HepG2 (cell line): ENCODE measurements around the gene OGFOD3. TPM values are rescaled to one million over a fixed set of nuclear protein-coding genes. Genes with fewer than 3 reads are reported as not detected.
A peak's percentile ranks its signal among the peaks of the same experiment; 100 is the strongest.

Experiments
- ATAC-seq: fragments of 200-7000 bp; cut with Tn5 transposase; 3 replicates; pipeline ENCODE4 v1.9.1; 2020; ENCODE audit warnings: mild to moderate bottlenecking, moderate library complexity
- BruUV-seq: library from RNA; stranded (reverse); fragments of 400-500 nt; replicated peaks from 2 replicates; lab custom pipeline; 2021; lab: Mats Ljungman, UMichigan
- CTCF ChIA-PET: fragments of 300-600 bp; formaldehyde crosslinking; extraction: SDS; loops from one replicate; lab custom pipeline; 2021; ENCODE audit warnings: low total read pairs, inconsistent platforms, low intra/inter-chr PET ratio; lab: Yijun Ruan, JAX
- POLR2A ChIA-PET: fragments of 350-600 bp; sonication (Branson Sonifier 250); formaldehyde crosslinking; loops from one replicate; lab custom pipeline; 2020; ENCODE audit warnings: antibody characterized with exemption, inconsistent platforms; lab: Yijun Ruan, JAX
- DNase-seq: peaks from one replicate; pipeline ENCODE4 v3.0.0-alpha.2; 2015; ENCODE audit warnings: low spot score
- FAIRE-seq: peaks from 3 replicates; lab custom pipeline; 2011; peaks lifted over from hg19 to GRCh38; lab: Jason Lieb, UNC
- H2AFZ ChIP-seq: one replicate; pipeline ENCODE4 v1.6.1; 2011; ENCODE audit warnings: low read length, inconsistent platforms
- H3K27ac ChIP-seq: fragments of 300-600 bp; 3 replicates; pipeline ENCODE4 v1.8.0; 2011; ENCODE audit warnings: mixed run types, mild to moderate bottlenecking, mixed read lengths, low read length, inconsistent platforms; ENCODE audit not compliant: insufficient read depth; ENCODE audit errors: extremely low read length
- H3K27me3 ChIP-seq, 2 experiments: fragments of 200-600 bp in 1 of 2; 2 replicates in 1 of 2; 3 replicates in 1 of 2; pipeline versions ENCODE4 v1.6.0 to v1.8.0; 2011; ENCODE audit warnings: low read length in 2 of 2, mild to moderate bottlenecking in 2 of 2, moderate library complexity in 2 of 2, inconsistent platforms in 1 of 2; ENCODE audit not compliant: insufficient read depth in 2 of 2, control insufficient read depth in 1 of 2
- H3K36me3 ChIP-seq, 2 experiments: fragments of 200-600 bp in 1 of 2; replicated peaks in 1 of 2; 2 replicates in 1 of 2; 3 replicates in 1 of 2; pipeline versions ENCODE4 v1.5.1 to v1.8.0; 2011; ENCODE audit warnings: low read length in 2 of 2, inconsistent platforms in 1 of 2; ENCODE audit not compliant: insufficient read depth in 2 of 2, control insufficient read depth in 1 of 2
- H3K4me1 ChIP-seq: 2 replicates; pipeline ENCODE4 v1.5.1; 2012; ENCODE audit warnings: low read length, inconsistent platforms; ENCODE audit not compliant: insufficient read depth
- H3K4me2 ChIP-seq: 2 replicates; pipeline ENCODE4 v1.6.0; 2011; ENCODE audit warnings: low read depth, low read length, inconsistent platforms
- H3K4me3 ChIP-seq, 3 experiments: fragments of 200-600 bp in 1 of 3; sonication (generic), shearing (Covaris generic) in 1 of 3; replicated peaks in 1 of 3; 2 replicates each; pipeline ENCODE4 v1.5.1; 2011 to 2016; ENCODE audit warnings: low read length in 3 of 3, inconsistent platforms in 2 of 3, low read depth in 2 of 3, mild to moderate bottlenecking in 2 of 3, control low read depth in 1 of 3, mixed read lengths in 1 of 3; ENCODE audit not compliant: insufficient read depth in 1 of 3
- H3K79me2 ChIP-seq: one replicate; pipeline ENCODE4 v1.6.1; 2011; ENCODE audit warnings: low read length, inconsistent platforms; ENCODE audit not compliant: insufficient read depth
- H3K9ac ChIP-seq: 2 replicates; pipeline ENCODE4 v1.6.0; 2011; ENCODE audit warnings: mild to moderate bottlenecking, low read depth, low read length, inconsistent platforms; ENCODE audit not compliant: insufficient read depth
- H3K9me3 ChIP-seq: 2 replicates; pipeline ENCODE4 v1.5.1; 2012; ENCODE audit warnings: mild to moderate bottlenecking, low read length
- H4K20me1 ChIP-seq: 2 replicates; pipeline ENCODE4 v1.6.0; 2011; ENCODE audit warnings: inconsistent platforms, mild to moderate bottlenecking, low read length, moderate library complexity; ENCODE audit not compliant: insufficient read depth
- HNRNPLL ChIP-seq: fragments of 200-400 bp; formaldehyde crosslinking; IDR thresholded peaks from 2 replicates; pipeline ENCODE4 v1.6.1; 2017; ENCODE audit warnings: mild to moderate bottlenecking, low read depth, low read length; ENCODE audit not compliant: poor library complexity, severe bottlenecking
- MTF1 ChIP-seq: sonication (generic); formaldehyde crosslinking; IDR thresholded peaks from 2 replicates; pipeline ENCODE4 v1.5.0; 2020; ENCODE audit warnings: missing genetic modification reagents
- ZNF333 ChIP-seq: sonication (generic); formaldehyde crosslinking; IDR thresholded peaks from 2 replicates; pipeline ENCODE4 v1.4.0; 2020; ENCODE audit warnings: mild to moderate bottlenecking, missing genetic modification reagents, borderline replicate concordance
- ZNF543 ChIP-seq: sonication (generic); formaldehyde crosslinking; IDR thresholded peaks from 2 replicates; pipeline ENCODE4 v1.4.0; 2020; ENCODE audit warnings: mild to moderate bottlenecking, missing genetic modification reagents
- ZNF577 ChIP-seq: sonication (generic); formaldehyde crosslinking; IDR thresholded peaks from 2 replicates; pipeline ENCODE4 v1.4.0; 2020; ENCODE audit warnings: mild to moderate bottlenecking, low read depth, missing genetic modification reagents, borderline replicate concordance
- WGBS: methylation state at CpG from one replicate; pipeline ENCODE4 v1.1.6; 2017; ENCODE audit warnings: low lambda C conversion rate; 5-methylcytosine and 5-hydroxymethylcytosine counted together
- in situ Hi-C: cut with HindIII; loops from 2 replicates; pipeline ENCODE4 v1.10.0; 2017; ENCODE audit warnings: low pct_unique_long_range_greater_than_20kb; ENCODE audit not compliant: extremely low pct_ligation_motif_present
- intact Hi-C: fragments of 100-400 bp; cut with micrococcal nuclease; formaldehyde crosslinking; loops from one replicate; pipeline ENCODE4 v1.10.0; 2022; ENCODE audit not compliant: unreplicated experiment
- polyA plus RNA-seq, 8 experiments: library from polyadenylated mRNA; depleted of rRNA in 3 of 8; stranded (reverse) in 7 of 8; unstranded in 1 of 8; fragments of >200 nt; fragmentation: Illumina TruSeq in 4 of 8; extraction: Trizol in 4 of 8; gene quantifications; 2 replicates each; pipeline versions ENCODE4 v1.2.1 to v1.2.3, GENCODE V29; 2011 to 2016; ENCODE audit warnings: low read depth in 4 of 8, missing spikeins in 1 of 8, mixed read lengths in 1 of 8; ENCODE audit not compliant: insufficient read depth in 1 of 8
- total RNA-seq, 5 experiments: library from RNA; depleted of rRNA; stranded (reverse); fragments of >200 nt; fragmentation: Illumina TruSeq; extraction: Trizol; gene quantifications; 2 replicates each; pipeline ENCODE4 v1.2.3, GENCODE V29; 2016; ENCODE audit warnings: low read depth in 1 of 5
- TF ChIP-seq, protein P1 (sequence below): sonication (generic); formaldehyde crosslinking; IDR thresholded peaks from 2 replicates; pipeline ENCODE4 v1.5.0; 2020; ENCODE audit warnings: missing genetic modification reagents, mild to moderate bottlenecking, borderline replicate concordance
- TF ChIP-seq, protein P2 (sequence below): sonication (generic); formaldehyde crosslinking; conservative IDR thresholded peaks from 2 replicates; pipeline ENCODE4 v1.5.0; 2020; ENCODE audit warnings: missing genetic modification reagents
- TF ChIP-seq, protein P3 (sequence below): conservative IDR thresholded peaks from 2 replicates; pipeline ENCODE4 v1.6.1; 2018; ENCODE audit warnings: missing genetic modification reagents
- TF ChIP-seq, protein P4 (sequence below): sonication (generic); formaldehyde crosslinking; IDR thresholded peaks from 2 replicates; pipeline ENCODE4 v1.5.0; 2020; ENCODE audit warnings: mild to moderate bottlenecking, missing genetic modification reagents
- TF ChIP-seq, protein P5 (sequence below): sonication (generic); formaldehyde crosslinking; IDR thresholded peaks from 2 replicates; pipeline ENCODE4 v1.5.1; 2020; ENCODE audit warnings: missing genetic modification reagents, mild to moderate bottlenecking, borderline replicate concordance

Gene OGFOD3
- total and polyA plus RNA-seq, 2 of the 13 experiments (the other 11 are each of a cell fraction or from before 2014, with no cell fraction given): 40.0 to 42.1 TPM

DNA sequence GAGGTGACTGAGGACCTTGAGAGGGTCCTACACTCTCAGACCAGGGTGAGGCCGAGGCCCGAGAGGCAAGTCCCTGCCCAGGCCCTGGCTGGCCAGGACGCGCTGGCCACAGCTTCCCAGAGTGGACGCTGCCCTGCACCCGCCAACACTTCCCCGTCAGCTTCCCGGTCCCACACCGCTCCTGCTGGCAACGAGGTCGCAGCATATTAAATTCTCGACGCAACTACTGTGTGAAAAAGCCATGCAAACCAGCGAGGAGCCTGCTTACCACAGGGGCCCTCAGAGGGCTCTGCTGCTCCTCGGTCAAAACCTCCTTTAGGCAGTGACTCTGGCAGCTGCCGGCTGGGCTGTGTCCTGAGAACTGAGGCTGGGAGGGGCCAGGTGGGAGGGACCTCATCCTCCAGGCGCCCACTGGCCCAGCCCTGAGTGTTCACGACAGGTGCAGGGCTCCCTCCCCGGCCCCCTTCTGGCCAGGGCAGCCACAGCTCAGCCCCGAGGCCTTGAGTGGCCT is 61.5 kb downstream of the OGFOD3 start:
- H4K20me1 ChIP-seq: no peaks in the 10 kb centered on the region
- H3K9me3 ChIP-seq: no peaks in the 10 kb centered on the region
- H3K4me2 ChIP-seq: peak overlapping the region; percentile 68
- H2AFZ ChIP-seq: no peak overlapping the region
- peak overlapping the region; percentile 3 to 57 (median 32); a peak in 5 of 6 replicates for H3K4me3 ChIP-seq
- ChIA-PET CTCF (interaction anchor here (0.6 kb wide), 1 partner anchor 67 kb away, joined by 3 read pairs; no protein-coding TSS in a partner anchor), POLR2A (interaction anchor here (0.9 to 5.0 kb wide), 13 partner anchors 9 to 65 kb away, joined by 3 to 36 read pairs (median 7); no protein-coding TSS in a partner anchor)
- 27% methylated on average over 12 of the region's 20 CpGs for WGBS
- ATAC-seq: peak; percentile 63
- no peaks in the 10 kb centered on the region for H3K27me3 ChIP-seq
- in situ Hi-C loops (loop anchor here (10.0 kb wide), 1 partner anchor 198 kb away; no protein-coding TSS in a partner anchor), intact Hi-C loops (no loop called here)
- H3K36me3 ChIP-seq: no peaks in the 10 kb centered on the region
- no peaks in the 10 kb centered on the region for H3K79me2 ChIP-seq
- DNase-seq: no peak
- BruUV-seq: no TSS peak
- H3K4me1 ChIP-seq: peaks cover 76% of the 10 kb centered on the region
- peak overlapping the region; percentile 20; the same call in 1 of the 2 replicates for H3K9ac ChIP-seq
- H3K27ac ChIP-seq: no peak overlapping the region
- FAIRE-seq: no peak
- TF ChIP-seq, protein P1, sequence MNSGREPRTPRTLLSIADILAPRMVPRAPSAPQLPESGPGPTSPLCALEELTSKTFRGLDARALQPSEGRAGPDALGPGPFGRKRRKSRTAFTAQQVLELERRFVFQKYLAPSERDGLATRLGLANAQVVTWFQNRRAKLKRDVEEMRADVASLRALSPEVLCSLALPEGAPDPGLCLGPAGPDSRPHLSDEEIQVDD (CRISPR knock-in tag): no peak
- TF ChIP-seq, protein P2, sequence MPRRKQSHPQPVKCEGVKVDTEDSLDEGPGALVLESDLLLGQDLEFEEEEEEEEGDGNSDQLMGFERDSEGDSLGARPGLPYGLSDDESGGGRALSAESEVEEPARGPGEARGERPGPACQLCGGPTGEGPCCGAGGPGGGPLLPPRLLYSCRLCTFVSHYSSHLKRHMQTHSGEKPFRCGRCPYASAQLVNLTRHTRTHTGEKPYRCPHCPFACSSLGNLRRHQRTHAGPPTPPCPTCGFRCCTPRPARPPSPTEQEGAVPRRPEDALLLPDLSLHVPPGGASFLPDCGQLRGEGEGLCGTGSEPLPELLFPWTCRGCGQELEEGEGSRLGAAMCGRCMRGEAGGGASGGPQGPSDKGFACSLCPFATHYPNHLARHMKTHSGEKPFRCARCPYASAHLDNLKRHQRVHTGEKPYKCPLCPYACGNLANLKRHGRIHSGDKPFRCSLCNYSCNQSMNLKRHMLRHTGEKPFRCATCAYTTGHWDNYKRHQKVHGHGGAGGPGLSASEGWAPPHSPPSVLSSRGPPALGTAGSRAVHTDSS: no peak
- TF ChIP-seq ZNF543 (CRISPR knock-in tag): no peak
- TF ChIP-seq, protein P3, sequence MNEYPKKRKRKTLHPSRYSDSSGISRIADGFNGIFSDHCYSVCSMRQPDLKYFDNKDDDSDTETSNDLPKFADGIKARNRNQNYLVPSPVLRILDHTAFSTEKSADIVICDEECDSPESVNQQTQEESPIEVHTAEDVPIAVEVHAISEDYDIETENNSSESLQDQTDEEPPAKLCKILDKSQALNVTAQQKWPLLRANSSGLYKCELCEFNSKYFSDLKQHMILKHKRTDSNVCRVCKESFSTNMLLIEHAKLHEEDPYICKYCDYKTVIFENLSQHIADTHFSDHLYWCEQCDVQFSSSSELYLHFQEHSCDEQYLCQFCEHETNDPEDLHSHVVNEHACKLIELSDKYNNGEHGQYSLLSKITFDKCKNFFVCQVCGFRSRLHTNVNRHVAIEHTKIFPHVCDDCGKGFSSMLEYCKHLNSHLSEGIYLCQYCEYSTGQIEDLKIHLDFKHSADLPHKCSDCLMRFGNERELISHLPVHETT (CRISPR knock-in tag): 0 out of 2 replicates have a peak, but pooled peaks have one; percentile 27
- TF ChIP-seq ZNF577 (CRISPR knock-in tag): no peak
- TF ChIP-seq MTF1 (CRISPR knock-in tag): no peak
- peak; percentile 25 for TF ChIP-seq HNRNPLL
- TF ChIP-seq, protein P4, sequence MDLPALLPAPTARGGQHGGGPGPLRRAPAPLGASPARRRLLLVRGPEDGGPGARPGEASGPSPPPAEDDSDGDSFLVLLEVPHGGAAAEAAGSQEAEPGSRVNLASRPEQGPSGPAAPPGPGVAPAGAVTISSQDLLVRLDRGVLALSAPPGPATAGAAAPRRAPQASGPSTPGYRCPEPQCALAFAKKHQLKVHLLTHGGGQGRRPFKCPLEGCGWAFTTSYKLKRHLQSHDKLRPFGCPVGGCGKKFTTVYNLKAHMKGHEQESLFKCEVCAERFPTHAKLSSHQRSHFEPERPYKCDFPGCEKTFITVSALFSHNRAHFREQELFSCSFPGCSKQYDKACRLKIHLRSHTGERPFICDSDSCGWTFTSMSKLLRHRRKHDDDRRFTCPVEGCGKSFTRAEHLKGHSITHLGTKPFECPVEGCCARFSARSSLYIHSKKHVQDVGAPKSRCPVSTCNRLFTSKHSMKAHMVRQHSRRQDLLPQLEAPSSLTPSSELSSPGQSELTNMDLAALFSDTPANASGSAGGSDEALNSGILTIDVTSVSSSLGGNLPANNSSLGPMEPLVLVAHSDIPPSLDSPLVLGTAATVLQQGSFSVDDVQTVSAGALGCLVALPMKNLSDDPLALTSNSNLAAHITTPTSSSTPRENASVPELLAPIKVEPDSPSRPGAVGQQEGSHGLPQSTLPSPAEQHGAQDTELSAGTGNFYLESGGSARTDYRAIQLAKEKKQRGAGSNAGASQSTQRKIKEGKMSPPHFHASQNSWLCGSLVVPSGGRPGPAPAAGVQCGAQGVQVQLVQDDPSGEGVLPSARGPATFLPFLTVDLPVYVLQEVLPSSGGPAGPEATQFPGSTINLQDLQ (CRISPR knock-in tag): no peak
- TF ChIP-seq ZNF333 (CRISPR knock-in tag): 0 out of 2 replicates have a peak, but pooled peaks have one; percentile 52
- TF ChIP-seq, protein P5, sequence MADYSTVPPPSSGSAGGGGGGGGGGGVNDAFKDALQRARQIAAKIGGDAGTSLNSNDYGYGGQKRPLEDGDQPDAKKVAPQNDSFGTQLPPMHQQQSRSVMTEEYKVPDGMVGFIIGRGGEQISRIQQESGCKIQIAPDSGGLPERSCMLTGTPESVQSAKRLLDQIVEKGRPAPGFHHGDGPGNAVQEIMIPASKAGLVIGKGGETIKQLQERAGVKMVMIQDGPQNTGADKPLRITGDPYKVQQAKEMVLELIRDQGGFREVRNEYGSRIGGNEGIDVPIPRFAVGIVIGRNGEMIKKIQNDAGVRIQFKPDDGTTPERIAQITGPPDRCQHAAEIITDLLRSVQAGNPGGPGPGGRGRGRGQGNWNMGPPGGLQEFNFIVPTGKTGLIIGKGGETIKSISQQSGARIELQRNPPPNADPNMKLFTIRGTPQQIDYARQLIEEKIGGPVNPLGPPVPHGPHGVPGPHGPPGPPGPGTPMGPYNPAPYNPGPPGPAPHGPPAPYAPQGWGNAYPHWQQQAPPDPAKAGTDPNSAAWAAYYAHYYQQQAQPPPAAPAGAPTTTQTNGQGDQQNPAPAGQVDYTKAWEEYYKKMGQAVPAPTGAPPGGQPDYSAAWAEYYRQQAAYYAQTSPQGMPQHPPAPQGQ (CRISPR knock-in tag): no peak
